ENCODE data around the gene SEMA4B.

DNA sequence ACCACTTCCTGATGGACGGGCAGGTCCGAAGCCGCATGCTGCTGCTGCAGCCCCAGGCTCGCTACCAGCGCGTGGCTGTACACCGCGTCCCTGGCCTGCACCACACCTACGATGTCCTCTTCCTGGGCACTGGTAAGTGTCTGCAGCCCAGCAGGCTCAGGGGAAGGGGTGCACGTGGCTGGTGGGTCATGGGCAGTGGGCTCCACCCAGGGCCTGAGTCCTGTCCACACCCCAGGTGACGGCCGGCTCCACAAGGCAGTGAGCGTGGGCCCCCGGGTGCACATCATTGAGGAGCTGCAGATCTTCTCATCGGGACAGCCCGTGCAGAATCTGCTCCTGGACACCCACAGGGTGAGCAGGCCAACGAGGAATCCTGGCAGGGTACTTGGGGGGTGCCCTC lies 23.9 kb downstream of the SEMA4B start:
- TF ChIP-seq, protein P1, sequence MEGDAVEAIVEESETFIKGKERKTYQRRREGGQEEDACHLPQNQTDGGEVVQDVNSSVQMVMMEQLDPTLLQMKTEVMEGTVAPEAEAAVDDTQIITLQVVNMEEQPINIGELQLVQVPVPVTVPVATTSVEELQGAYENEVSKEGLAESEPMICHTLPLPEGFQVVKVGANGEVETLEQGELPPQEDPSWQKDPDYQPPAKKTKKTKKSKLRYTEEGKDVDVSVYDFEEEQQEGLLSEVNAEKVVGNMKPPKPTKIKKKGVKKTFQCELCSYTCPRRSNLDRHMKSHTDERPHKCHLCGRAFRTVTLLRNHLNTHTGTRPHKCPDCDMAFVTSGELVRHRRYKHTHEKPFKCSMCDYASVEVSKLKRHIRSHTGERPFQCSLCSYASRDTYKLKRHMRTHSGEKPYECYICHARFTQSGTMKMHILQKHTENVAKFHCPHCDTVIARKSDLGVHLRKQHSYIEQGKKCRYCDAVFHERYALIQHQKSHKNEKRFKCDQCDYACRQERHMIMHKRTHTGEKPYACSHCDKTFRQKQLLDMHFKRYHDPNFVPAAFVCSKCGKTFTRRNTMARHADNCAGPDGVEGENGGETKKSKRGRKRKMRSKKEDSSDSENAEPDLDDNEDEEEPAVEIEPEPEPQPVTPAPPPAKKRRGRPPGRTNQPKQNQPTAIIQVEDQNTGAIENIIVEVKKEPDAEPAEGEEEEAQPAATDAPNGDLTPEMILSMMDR (IDR thresholded peaks at IDR 0.05), result no peak
- TF ChIP-seq EP300 (IDR thresholded peaks at IDR 0.05) (no peak), POLR2AphosphoS5 (IDR thresholded peaks at IDR 0.05) (no peak)
